ENCODE data around the gene LAMC1. TPM values are rescaled to one million over a fixed set of nuclear protein-coding genes. Genes with fewer than 3 reads are reported as not detected.
"Not testable (repeated sequence)": the region's sequence is repeated elsewhere in the genome, so short reads cannot be mapped to it uniquely, and the experiment has no call there.

The LAMC1 gene
- polyA plus RNA-seq, 2 donors: 7.0 to 17.6 TPM

DNA sequence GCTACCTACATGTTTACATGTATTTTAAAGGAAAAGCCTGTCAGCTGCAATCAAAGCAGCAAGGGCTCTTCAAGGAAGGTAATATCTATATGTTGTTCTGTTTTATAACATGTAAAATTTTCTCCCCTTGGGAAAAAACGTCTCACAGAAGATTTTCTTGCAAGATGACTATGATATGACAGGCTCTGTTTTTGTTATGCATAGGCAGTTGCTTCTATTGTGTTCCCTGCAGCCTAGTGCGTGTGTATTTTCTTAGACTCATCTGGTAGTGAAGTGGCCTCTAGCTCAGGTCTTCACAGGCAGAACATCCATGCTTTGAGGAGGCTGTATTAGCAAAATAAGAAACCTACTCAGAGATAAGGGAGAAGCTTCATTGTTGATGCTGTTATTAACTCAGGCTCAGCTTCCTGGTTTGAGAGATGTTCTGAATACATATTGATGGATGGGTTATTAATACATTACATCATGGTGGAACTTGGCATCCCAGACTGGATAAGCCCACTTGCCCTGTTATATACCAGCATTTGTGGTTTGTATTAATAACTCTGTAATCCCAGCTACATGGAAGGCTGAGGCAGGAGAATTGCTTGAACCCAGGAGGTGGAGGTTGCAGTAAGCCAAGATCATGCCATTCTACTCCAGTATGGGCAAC lies 35.8 kb downstream of the LAMC1 start:
- H3K27me3 ChIP-seq (ENCODE audit: control insufficient read depth in 1 of 2, insufficient read depth in 2 of 2, low read length in 2 of 2): no peaks in the 10 kb centered on the region
- no peak overlapping the region for H3K27ac ChIP-seq (ENCODE audit: low read depth in 2 of 2, low read length in 1 of 2)
- H3K4me1 ChIP-seq (ENCODE audit: control insufficient read depth in 2 of 2, insufficient read depth in 2 of 2, low read length in 1 of 2): peaks cover 0 to 2% of the 10 kb centered on the region in 2 donors

DNA sequence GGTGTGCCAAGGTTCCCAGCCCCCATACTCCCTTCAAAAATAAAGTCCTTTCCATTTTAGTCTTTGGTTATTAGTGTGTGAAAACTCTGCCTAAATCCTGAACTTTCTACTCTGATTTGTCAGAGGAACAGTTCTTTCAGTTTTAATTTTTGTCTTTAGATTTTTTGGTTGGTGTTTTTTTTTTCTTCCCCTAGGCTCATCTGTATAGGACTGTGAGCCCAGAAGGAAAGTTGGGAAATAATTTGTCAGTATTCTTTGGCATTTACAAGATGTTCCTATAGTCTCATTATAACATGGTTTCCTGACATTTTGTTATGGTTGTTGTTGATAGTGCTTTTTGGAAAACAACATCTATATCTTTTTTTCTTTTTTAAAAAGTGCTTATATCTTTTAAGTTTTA lies 38.0 kb downstream of the LAMC1 start:
- Histone ChIP-seq H3K4me3 (ENCODE audit: low read depth in 1 of 2, low read length in 2 of 2) (no peak overlapping the region), H3K27ac (ENCODE audit: low read depth in 2 of 2, low read length in 1 of 2) (no peak overlapping the region), H3K36me3 (ENCODE audit: control insufficient read depth in 2 of 2, insufficient read depth in 2 of 2, low read length in 1 of 2) (no peaks in the 10 kb centered on the region), H3K4me1 (ENCODE audit: control insufficient read depth in 2 of 2, insufficient read depth in 2 of 2, low read length in 1 of 2) (no peaks in the 10 kb centered on the region), H3K9me3 (ENCODE audit: control insufficient read depth in 2 of 2, insufficient read depth in 1 of 2, low read depth in 1 of 2, low read length in 1 of 2) (no peaks in the 10 kb centered on the region), H3K27me3 (ENCODE audit: control insufficient read depth in 1 of 2, insufficient read depth in 2 of 2, low read length in 2 of 2) (no peaks in the 10 kb centered on the region)

More for the DNA sequence above, 35.8 kb downstream of the LAMC1 start:
- H3K4me3 ChIP-seq (ENCODE audit: low read depth in 1 of 2, low read length in 2 of 2): no peak overlapping the region
- 39 to 54% methylated on average over 2 of the region's 2 CpGs for WGBS, 2 donors
- H3K9me3 ChIP-seq (ENCODE audit: control insufficient read depth in 2 of 2, insufficient read depth in 1 of 2, low read depth in 1 of 2, low read length in 1 of 2): no peaks in the 10 kb centered on the region
- H3K36me3 ChIP-seq (ENCODE audit: control insufficient read depth in 2 of 2, insufficient read depth in 2 of 2, low read length in 1 of 2): no peaks in the 10 kb centered on the region

DNA sequence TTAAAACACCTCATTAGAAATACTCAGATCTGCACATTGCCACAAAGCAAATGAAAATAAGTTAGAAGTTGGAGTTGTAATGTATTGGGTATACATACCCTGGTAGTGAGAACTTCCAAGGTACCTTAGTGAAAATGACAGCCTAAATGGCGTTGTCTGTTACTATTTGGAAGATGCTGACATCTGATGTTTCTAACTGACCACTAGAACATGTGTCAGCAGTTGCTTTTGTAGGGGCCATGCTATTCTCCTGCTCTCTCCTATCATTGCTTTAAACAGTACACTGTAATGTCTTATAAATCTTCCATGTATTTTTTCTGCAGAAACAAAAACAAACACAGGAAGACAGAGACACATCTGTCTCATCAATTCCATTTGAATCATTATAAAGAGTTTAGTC lies 40.1 kb downstream of the LAMC1 start:
- H3K27me3 ChIP-seq (ENCODE audit: control insufficient read depth in 1 of 2, insufficient read depth in 2 of 2, low read length in 2 of 2): no peaks in the 10 kb centered on the region
- 66 to 74% methylated on average over 1 of the region's 1 CpG for WGBS, 2 donors
- H3K36me3 ChIP-seq (ENCODE audit: control insufficient read depth in 2 of 2, insufficient read depth in 2 of 2, low read length in 1 of 2): no peaks in the 10 kb centered on the region
- H3K4me3 ChIP-seq (ENCODE audit: low read depth in 1 of 2, low read length in 2 of 2): no peak overlapping the region
- H3K9me3 ChIP-seq (ENCODE audit: control insufficient read depth in 2 of 2, insufficient read depth in 1 of 2, low read depth in 1 of 2, low read length in 1 of 2): no peaks in the 10 kb centered on the region
- H3K27ac ChIP-seq (ENCODE audit: low read depth in 2 of 2, low read length in 1 of 2): no peak overlapping the region
- no peaks in the 10 kb centered on the region for H3K4me1 ChIP-seq (ENCODE audit: control insufficient read depth in 2 of 2, insufficient read depth in 2 of 2, low read length in 1 of 2)

DNA sequence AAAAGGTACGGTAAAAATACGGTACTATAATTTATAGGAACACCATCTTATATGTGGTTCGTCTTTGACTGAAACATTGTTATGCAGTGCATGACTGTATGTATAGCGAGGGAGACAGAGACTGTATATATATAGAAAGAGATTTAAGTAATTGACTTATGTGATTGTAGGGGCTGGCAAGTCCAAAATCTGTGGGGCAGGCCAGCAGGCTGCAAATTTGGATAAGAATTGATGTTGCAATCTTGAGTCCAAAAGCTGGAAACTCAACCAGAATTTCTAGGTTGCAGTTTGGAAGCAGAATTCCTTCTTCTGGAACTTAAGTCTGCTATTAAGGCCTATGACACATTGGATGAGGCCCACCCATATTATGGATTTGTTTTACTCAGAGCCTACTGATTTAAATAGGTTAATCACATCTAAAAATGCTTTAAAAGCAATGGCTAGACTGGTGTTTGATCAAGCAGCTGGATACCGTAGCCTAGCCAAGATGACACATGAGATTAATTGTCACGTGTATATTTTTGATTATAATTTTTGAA lies 42.0 kb downstream of the LAMC1 start:
- WGBS, 2 donors: 91% methylated on average over 6 of the region's 6 CpGs
- H3K4me1 ChIP-seq (ENCODE audit: control insufficient read depth in 2 of 2, insufficient read depth in 2 of 2, low read length in 1 of 2): peaks cover 0 to 3% of the 10 kb centered on the region in 2 donors

DNA sequence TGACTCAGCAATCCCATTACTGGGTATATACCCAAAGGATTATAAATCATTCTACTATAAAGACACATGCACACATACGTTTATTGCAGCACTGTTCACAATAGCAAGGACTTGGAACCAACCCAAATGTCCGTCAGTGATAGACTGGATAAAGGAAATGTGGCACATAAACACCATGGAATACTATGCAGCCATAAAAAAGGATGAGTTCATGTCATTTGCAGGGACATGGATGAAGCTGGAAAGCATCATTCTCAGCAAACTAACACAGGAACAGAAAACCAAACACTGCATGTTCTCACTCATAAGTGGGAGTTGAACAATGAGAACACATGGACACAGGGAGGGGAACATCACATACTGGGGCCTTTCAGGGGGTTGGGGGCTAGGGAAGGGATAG lies 43.2 kb downstream of the LAMC1 start:
- H3K36me3 ChIP-seq (ENCODE audit: control insufficient read depth in 2 of 2, insufficient read depth in 2 of 2, low read length in 1 of 2); H3K4me1 ChIP-seq (ENCODE audit: control insufficient read depth in 2 of 2, insufficient read depth in 2 of 2, low read length in 1 of 2); H3K27me3 ChIP-seq (ENCODE audit: control insufficient read depth in 1 of 2, insufficient read depth in 2 of 2, low read length in 2 of 2); H3K9me3 ChIP-seq (ENCODE audit: control insufficient read depth in 2 of 2, insufficient read depth in 1 of 2, low read depth in 1 of 2, low read length in 1 of 2); H3K27ac ChIP-seq (ENCODE audit: low read depth in 2 of 2, low read length in 1 of 2); H3K4me3 ChIP-seq (ENCODE audit: low read depth in 1 of 2, low read length in 2 of 2): not testable (repeated sequence)
- WGBS, 2 donors: 62 to 78% methylated on average over 2 of the region's 2 CpGs

More for the DNA sequence above, 42.0 kb downstream of the LAMC1 start:
- Histone ChIP-seq H3K36me3 (ENCODE audit: control insufficient read depth in 2 of 2, insufficient read depth in 2 of 2, low read length in 1 of 2) (no peaks in the 10 kb centered on the region), H3K27ac (ENCODE audit: low read depth in 2 of 2, low read length in 1 of 2) (no peak overlapping the region), H3K27me3 (ENCODE audit: control insufficient read depth in 1 of 2, insufficient read depth in 2 of 2, low read length in 2 of 2) (no peaks in the 10 kb centered on the region), H3K9me3 (ENCODE audit: control insufficient read depth in 2 of 2, insufficient read depth in 1 of 2, low read depth in 1 of 2, low read length in 1 of 2) (no peaks in the 10 kb centered on the region), H3K4me3 (ENCODE audit: low read depth in 1 of 2, low read length in 2 of 2) (no peak overlapping the region)

DNA sequence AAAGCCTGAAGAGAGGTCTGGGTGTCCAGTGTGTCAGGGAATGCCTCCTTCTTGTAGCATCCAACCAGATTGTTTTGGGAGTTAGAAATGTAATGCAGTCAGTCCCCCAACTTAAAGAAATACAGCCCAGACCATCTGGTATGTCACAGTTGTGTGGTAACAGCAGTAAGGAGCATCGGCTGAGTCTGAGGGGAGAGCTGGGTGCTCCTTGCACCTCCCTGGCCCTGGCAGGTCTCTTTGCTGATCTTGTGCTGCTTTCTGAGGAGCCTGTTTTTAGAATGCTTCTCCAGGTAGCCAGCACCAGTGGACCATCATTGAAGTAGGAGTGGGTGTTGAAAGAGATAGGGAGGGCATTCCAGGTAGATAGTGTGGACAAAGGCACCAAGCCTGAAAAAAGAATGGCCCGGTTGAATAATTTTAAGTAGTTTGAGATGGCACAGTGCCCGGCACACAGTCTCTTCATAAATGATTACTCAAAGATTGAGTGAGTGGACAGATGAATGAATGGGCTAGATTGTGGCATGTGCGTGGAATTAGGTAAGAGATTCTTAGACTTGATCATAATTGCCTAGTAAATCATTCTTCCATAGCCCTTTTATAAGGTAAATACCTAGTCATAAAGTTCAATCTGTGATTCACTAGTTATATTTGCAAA lies 46.5 kb downstream of the LAMC1 start:
- Histone ChIP-seq H3K4me1 (ENCODE audit: control insufficient read depth in 2 of 2, insufficient read depth in 2 of 2, low read length in 1 of 2) (peaks cover 3% of the 10 kb centered on the region in 2 donors), H3K27me3 (ENCODE audit: control insufficient read depth in 1 of 2, insufficient read depth in 2 of 2, low read length in 2 of 2) (no peaks in the 10 kb centered on the region), H3K36me3 (ENCODE audit: control insufficient read depth in 2 of 2, insufficient read depth in 2 of 2, low read length in 1 of 2) (no peaks in the 10 kb centered on the region), H3K4me3 (ENCODE audit: low read depth in 1 of 2, low read length in 2 of 2) (no peak overlapping the region), H3K9me3 (ENCODE audit: control insufficient read depth in 2 of 2, insufficient read depth in 1 of 2, low read depth in 1 of 2, low read length in 1 of 2) (no peaks in the 10 kb centered on the region), H3K27ac (ENCODE audit: low read depth in 2 of 2, low read length in 1 of 2) (no peak overlapping the region)
- WGBS, 2 donors: 60 to 61% methylated on average over 4 of the region's 4 CpGs

DNA sequence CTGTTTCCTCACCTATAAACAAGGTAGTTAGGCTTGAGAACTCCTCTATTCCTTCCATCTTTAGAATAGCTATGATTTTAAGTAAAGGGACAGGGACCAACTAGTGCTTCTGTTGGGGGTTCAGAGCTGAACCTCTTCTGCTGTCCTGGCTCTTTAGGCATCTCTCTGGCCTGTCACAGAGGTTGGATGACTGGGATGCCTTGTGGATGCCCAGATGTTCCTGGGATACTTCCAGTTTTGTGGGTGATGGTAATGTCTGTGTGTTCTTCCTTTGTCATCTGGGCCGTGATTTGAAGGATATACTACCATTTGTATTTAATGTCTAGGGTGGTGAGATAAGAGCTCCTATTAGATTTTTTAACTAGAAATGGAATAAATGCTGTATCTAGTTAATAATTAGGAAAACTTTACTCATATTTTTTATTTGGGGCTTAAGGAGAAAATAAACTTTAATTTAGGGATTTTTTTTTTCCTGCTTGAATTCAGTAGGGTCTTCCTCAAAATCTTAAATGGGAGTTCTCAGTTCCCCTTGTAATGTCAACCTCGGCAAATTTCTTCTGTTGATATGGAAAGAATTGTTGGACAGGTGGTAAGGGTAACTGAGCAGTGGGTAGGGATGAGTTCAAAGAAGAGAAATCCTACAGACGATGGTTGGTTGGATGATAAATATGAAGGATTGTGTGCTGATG lies 47.2 kb downstream of the LAMC1 start:
- 68 to 70% methylated on average over 3 of the region's 3 CpGs for WGBS, 2 donors
- no peaks in the 10 kb centered on the region for H3K36me3 ChIP-seq (ENCODE audit: control insufficient read depth in 2 of 2, insufficient read depth in 2 of 2, low read length in 1 of 2)
- no peaks in the 10 kb centered on the region for H3K9me3 ChIP-seq (ENCODE audit: control insufficient read depth in 2 of 2, insufficient read depth in 1 of 2, low read depth in 1 of 2, low read length in 1 of 2)
- no peak overlapping the region for H3K4me3 ChIP-seq (ENCODE audit: low read depth in 1 of 2, low read length in 2 of 2)
- no peak overlapping the region for H3K27ac ChIP-seq (ENCODE audit: low read depth in 2 of 2, low read length in 1 of 2)
- no peaks in the 10 kb centered on the region for H3K27me3 ChIP-seq (ENCODE audit: control insufficient read depth in 1 of 2, insufficient read depth in 2 of 2, low read length in 2 of 2)
- H3K4me1 ChIP-seq (ENCODE audit: control insufficient read depth in 2 of 2, insufficient read depth in 2 of 2, low read length in 1 of 2): peaks cover 3% of the 10 kb centered on the region in 2 donors

DNA sequence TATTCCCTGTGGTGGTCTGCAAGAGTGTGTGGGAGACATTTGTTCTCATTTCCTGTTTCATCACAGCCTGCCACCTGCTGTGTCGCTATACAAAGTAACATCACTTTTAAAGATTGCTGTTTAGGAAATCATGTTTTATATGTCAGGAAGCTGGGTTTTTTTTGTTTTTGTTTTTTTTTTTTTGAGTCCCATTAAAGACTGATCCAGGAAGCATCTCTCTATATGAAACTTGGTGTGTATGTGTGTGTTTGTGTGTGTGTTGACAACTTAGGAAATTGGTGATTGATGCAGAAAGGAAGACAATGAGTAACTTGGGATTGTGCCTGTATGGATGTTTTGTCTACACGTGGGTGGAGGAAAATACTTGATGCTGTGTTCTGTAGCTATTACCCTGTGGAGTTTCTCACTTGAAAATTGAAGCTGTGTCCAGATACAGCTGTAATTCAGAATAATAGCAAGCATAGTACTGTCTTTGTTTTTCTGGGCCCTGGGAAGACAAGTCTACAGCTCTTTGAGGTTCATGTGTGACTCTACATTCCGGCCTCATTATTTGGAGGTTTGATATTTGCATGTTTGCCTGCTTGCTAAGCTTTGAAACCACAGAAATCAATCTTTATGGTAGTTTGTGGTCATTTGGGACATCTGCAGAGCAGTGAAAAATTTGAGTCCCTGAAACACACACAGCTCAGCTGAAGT lies 47.9 kb downstream of the LAMC1 start:
- H3K27ac ChIP-seq (ENCODE audit: low read depth in 2 of 2, low read length in 1 of 2): no peak overlapping the region
- peaks cover 3% of the 10 kb centered on the region in 2 donors for H3K4me1 ChIP-seq (ENCODE audit: control insufficient read depth in 2 of 2, insufficient read depth in 2 of 2, low read length in 1 of 2)
- 33 to 48% methylated on average over 3 of the region's 3 CpGs for WGBS, 2 donors
- H3K4me3 ChIP-seq (ENCODE audit: low read depth in 1 of 2, low read length in 2 of 2): no peak overlapping the region
- H3K36me3 ChIP-seq (ENCODE audit: control insufficient read depth in 2 of 2, insufficient read depth in 2 of 2, low read length in 1 of 2): no peaks in the 10 kb centered on the region
- H3K27me3 ChIP-seq (ENCODE audit: control insufficient read depth in 1 of 2, insufficient read depth in 2 of 2, low read length in 2 of 2): no peaks in the 10 kb centered on the region
- H3K9me3 ChIP-seq (ENCODE audit: control insufficient read depth in 2 of 2, insufficient read depth in 1 of 2, low read depth in 1 of 2, low read length in 1 of 2): no peaks in the 10 kb centered on the region

DNA sequence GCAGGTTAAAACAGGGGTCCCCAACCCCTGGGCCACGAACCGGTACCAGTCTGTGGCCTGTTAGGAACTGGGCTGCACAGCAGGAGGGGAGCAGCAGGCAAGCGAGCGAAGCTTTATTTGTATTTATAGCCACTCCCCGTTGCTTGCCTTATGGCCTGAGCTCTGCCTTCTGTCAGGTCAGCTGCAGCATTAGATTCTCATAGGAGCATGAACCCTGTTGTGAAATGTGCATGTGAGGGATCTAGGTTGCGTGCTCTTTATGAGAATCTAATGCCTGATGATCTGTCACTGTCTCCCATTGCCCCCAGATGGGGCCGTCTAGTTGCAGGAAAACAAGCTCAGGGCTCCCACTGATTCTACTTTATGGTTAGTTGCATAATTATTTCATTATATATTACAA lies 49.4 kb downstream of the LAMC1 start:
- H3K36me3 ChIP-seq (ENCODE audit: control insufficient read depth in 2 of 2, insufficient read depth in 2 of 2, low read length in 1 of 2); H3K4me1 ChIP-seq (ENCODE audit: control insufficient read depth in 2 of 2, insufficient read depth in 2 of 2, low read length in 1 of 2); H3K27ac ChIP-seq (ENCODE audit: low read depth in 2 of 2, low read length in 1 of 2); H3K27me3 ChIP-seq (ENCODE audit: control insufficient read depth in 1 of 2, insufficient read depth in 2 of 2, low read length in 2 of 2); H3K4me3 ChIP-seq (ENCODE audit: low read depth in 1 of 2, low read length in 2 of 2); H3K9me3 ChIP-seq (ENCODE audit: control insufficient read depth in 2 of 2, insufficient read depth in 1 of 2, low read depth in 1 of 2, low read length in 1 of 2): not testable (repeated sequence)
- WGBS, 2 donors: 69 to 85% methylated on average over 7 of the region's 7 CpGs

All from esophagus (tissue), 2 donors.